IMR-90 (cell line): ENCODE measurements around the gene CDC26.

Experiments used
- BHLHE40 ChIP-seq: fragments of 150-350 bp; IDR thresholded peaks from 2 replicates; pipeline ENCODE4 v1.6.1; 2016; ENCODE audit warnings: mild to moderate bottlenecking, low read depth, low read length
- CEBPB ChIP-seq: IDR thresholded peaks from 2 replicates; pipeline ENCODE4 v1.6.1; 2012; ENCODE audit warnings: low read depth, low read length, improper control_type of control experiment
- CHD1 ChIP-seq: IDR thresholded peaks from 2 replicates; pipeline ENCODE4 v1.6.1; 2012; ENCODE audit warnings: low read depth, low read length, improper control_type of control experiment
- CTCF ChIP-seq: conservative IDR thresholded peaks from 2 replicates; pipeline ENCODE4 v1.5.1; 2012; ENCODE audit warnings: mild to moderate bottlenecking, low read depth, low read length, improper control_type of control experiment
- MAFK ChIP-seq: IDR thresholded peaks from 2 replicates; pipeline ENCODE4 v1.6.1; 2012; ENCODE audit warnings: low read depth, low read length, improper control_type of control experiment
- MAZ ChIP-seq: IDR thresholded peaks from 2 replicates; pipeline ENCODE4 v1.6.1; 2012; ENCODE audit warnings: low read depth, mild to moderate bottlenecking, low read length, improper control_type of control experiment, moderate library complexity, borderline replicate concordance
- POLR2A ChIP-seq: IDR thresholded peaks from 2 replicates; pipeline ENCODE4 v1.6.1; 2012; ENCODE audit warnings: mild to moderate bottlenecking, low read depth, low read length
- RAD21 ChIP-seq: IDR thresholded peaks from 2 replicates; pipeline ENCODE4 v1.6.1; 2012; ENCODE audit warnings: low read length, improper control_type of control experiment
- RCOR1 ChIP-seq: IDR thresholded peaks from 2 replicates; pipeline ENCODE4 v1.6.1; 2012; ENCODE audit warnings: mild to moderate bottlenecking, low read length, improper control_type of control experiment; ENCODE audit not compliant: insufficient replicate concordance
- RFX5 ChIP-seq: IDR thresholded peaks from 2 replicates; pipeline ENCODE4 v1.8.0; 2012; ENCODE audit warnings: low read depth, mild to moderate bottlenecking, low read length, moderate library complexity
- SMC3 ChIP-seq: fragments of 150-350 bp; IDR thresholded peaks from 2 replicates; pipeline ENCODE4 v1.6.1; 2016; ENCODE audit warnings: low read depth, mild to moderate bottlenecking, antibody characterized with exemption, low read length, moderate library complexity

- no peak for TF ChIP-seq MAFK
- no peak for TF ChIP-seq CTCF
- no peak for TF ChIP-seq POLR2A
- TF ChIP-seq RFX5, result no peak
- TF ChIP-seq RCOR1, result no peak
- no peak for TF ChIP-seq SMC3
- no peak for TF ChIP-seq RAD21
- no peak for TF ChIP-seq MAZ
- TF ChIP-seq CEBPB, result no peak
- TF ChIP-seq CHD1, result no peak
- no peak for TF ChIP-seq BHLHE40
Observed at GRCh38 chr9:113246928-113247327, 28.4 kb downstream of the CDC26 start.
